Suprapubic skin (tissue), 4 donors: ENCODE data around the gene RFC5.

Source experiments
- CTCF ChIP-seq, 2 donors: fragments of 200-600 bp in 1 of 2; fragments of 450-650 bp in 1 of 2; sonication (generic) in 1 of 2; IDR thresholded peaks; one replicate each; pipeline ENCODE4 v1.5.1; 2016 to 2019; ENCODE audit warnings: antibody characterized with exemption in 2 of 2, mild to moderate bottlenecking in 1 of 2, moderate library complexity in 1 of 2
- EP300 ChIP-seq: sonication (generic); formaldehyde crosslinking; IDR thresholded peaks from one replicate; pipeline ENCODE4 v1.6.1; 2017; ENCODE audit warnings: antibody characterized with exemption
- POLR2A ChIP-seq, 2 donors: fragments of 450-650 bp; IDR thresholded peaks; one replicate each; pipeline ENCODE4 v1.6.1; 2017; ENCODE audit warnings: antibody characterized with exemption in 2 of 2, mild to moderate bottlenecking in 2 of 2, moderate library complexity in 2 of 2
- POLR2AphosphoS5 ChIP-seq, 3 donors: sonication (generic); formaldehyde crosslinking; IDR thresholded peaks; one replicate each; pipeline ENCODE4 v1.6.1; 2017; ENCODE audit warnings: antibody characterized with exemption in 3 of 3

GRCh38 chr12:118020036-118020435 lies 3.5 kb downstream of the RFC5 start:
- TF ChIP-seq POLR2A (IDR thresholded peaks at IDR 0.05) (no peak), CTCF (IDR thresholded peaks at IDR 0.05) (no peak), POLR2AphosphoS5 (IDR thresholded peaks at IDR 0.05) (no peak), EP300 (no peak)
